Neuronal stem cell (in vitro differentiated cells): Measurements from ENCODE around the gene BCKDHB.
A peak's percentile ranks its signal among the peaks of the same experiment; 100 is the strongest.
"Not testable (repeated sequence)": the region's sequence is repeated elsewhere in the genome, so short reads cannot be mapped to it uniquely, and the experiment has no call there.

Source experiments
- DNase-seq: peaks from one replicate; pipeline ENCODE4 v3.0.0-alpha.2; 2013; ENCODE audit warnings: low spot score
- H2AFZ ChIP-seq: one replicate; pipeline ENCODE4 v1.6.1; 2013; ENCODE audit warnings: mild to moderate bottlenecking, low read length, inconsistent platforms
- H2AK5ac ChIP-seq: 2 replicates; pipeline ENCODE4 v1.6.1; 2013; ENCODE audit warnings: low read depth, mild to moderate bottlenecking, inconsistent platforms, low read length, moderate library complexity, mixed read lengths
- H2BK120ac ChIP-seq: 2 replicates; pipeline ENCODE4 v1.6.1; 2013; ENCODE audit warnings: low read depth, mild to moderate bottlenecking, inconsistent platforms, low read length, moderate library complexity, mixed read lengths
- H2BK12ac ChIP-seq: one replicate; pipeline ENCODE4 v1.6.1; 2013; ENCODE audit warnings: low read length, inconsistent platforms
- H2BK15ac ChIP-seq: 2 replicates; pipeline ENCODE4 v1.6.1; 2013; ENCODE audit warnings: mild to moderate bottlenecking, low read length, inconsistent platforms, mixed read lengths
- H2BK5ac ChIP-seq: one replicate; pipeline ENCODE4 v1.6.1; 2013; ENCODE audit warnings: inconsistent platforms, mild to moderate bottlenecking, low read length, moderate library complexity
- H3K14ac ChIP-seq: one replicate; pipeline ENCODE4 v1.6.1; 2013; ENCODE audit warnings: low read length, inconsistent platforms
- H3K18ac ChIP-seq: 2 replicates; pipeline ENCODE4 v1.6.1; 2013; ENCODE audit warnings: low read length, inconsistent platforms
- H3K23ac ChIP-seq: 2 replicates; pipeline ENCODE4 v1.6.1; 2013; ENCODE audit warnings: low read depth, mild to moderate bottlenecking, mixed read lengths, low read length, inconsistent platforms; ENCODE audit not compliant: poor library complexity
- H3K27ac ChIP-seq: replicated peaks from 3 replicates; pipeline ENCODE4 v1.5.1; 2013; ENCODE audit warnings: low read length, inconsistent platforms
- H3K27me3 ChIP-seq, 3 experiments: 2 replicates each; pipeline ENCODE4 v1.6.1; 2013; ENCODE audit warnings: low read length in 3 of 3, mild to moderate bottlenecking in 2 of 3, inconsistent platforms in 1 of 3, low read depth in 1 of 3, mixed read lengths in 1 of 3, moderate library complexity in 1 of 3; ENCODE audit not compliant: control insufficient read depth in 3 of 3, insufficient read depth in 3 of 3
- H3K36me3 ChIP-seq, 2 donors: replicated peaks in 1 of 2; 2 replicates each; pipeline ENCODE4 v1.6.1; 2013; ENCODE audit warnings: low read length in 2 of 2; ENCODE audit not compliant: control insufficient read depth in 2 of 2, insufficient read depth in 2 of 2
- H3K4ac ChIP-seq: 2 replicates; pipeline ENCODE4 v1.6.1; 2013; ENCODE audit warnings: inconsistent platforms, mild to moderate bottlenecking, low read length, moderate library complexity
- H3K4me1 ChIP-seq, 2 donors: 1 replicate in 1 of 2; 2 replicates in 1 of 2; pipeline ENCODE4 v1.6.1; 2013; ENCODE audit warnings: low read length in 2 of 2, low read depth in 1 of 2; ENCODE audit not compliant: control insufficient read depth in 2 of 2, insufficient read depth in 1 of 2
- H3K4me2 ChIP-seq: one replicate; pipeline ENCODE4 v1.6.1; 2013; ENCODE audit warnings: mild to moderate bottlenecking, low read length, inconsistent platforms; ENCODE audit not compliant: insufficient read depth, poor library complexity, severe bottlenecking
- H3K4me3 ChIP-seq, 2 donors: 2 replicates each; pipeline ENCODE4 v1.5.1; 2013; ENCODE audit warnings: low read length in 2 of 2, mild to moderate bottlenecking in 2 of 2, inconsistent platforms in 1 of 2, moderate library complexity in 1 of 2
- H3K79me1 ChIP-seq: one replicate; pipeline ENCODE4 v1.6.1; 2013; ENCODE audit warnings: low read depth, mild to moderate bottlenecking, inconsistent platforms, low read length, moderate library complexity
- H3K9ac ChIP-seq: one replicate; pipeline ENCODE4 v1.6.1; 2013; ENCODE audit warnings: mild to moderate bottlenecking, low read depth, low read length, inconsistent platforms; ENCODE audit not compliant: poor library complexity
- H3K9me3 ChIP-seq, 2 donors: replicated peaks in 1 of 2; 2 replicates each; pipeline versions ENCODE3 to v1.6.1; 2013; ENCODE audit warnings: low read length in 2 of 2, mild to moderate bottlenecking in 2 of 2, inconsistent platforms in 1 of 2, low read depth in 1 of 2, mixed read lengths in 1 of 2, moderate library complexity in 1 of 2; ENCODE audit not compliant: control insufficient read depth in 2 of 2, insufficient read depth in 1 of 2
- H4K8ac ChIP-seq: one replicate; pipeline ENCODE4 v1.6.1; 2013; ENCODE audit warnings: low read depth, mild to moderate bottlenecking, inconsistent platforms, low read length, moderate library complexity
- H4K91ac ChIP-seq: one replicate; pipeline ENCODE4 v1.6.1; 2013; ENCODE audit warnings: low read length, low read depth, mild to moderate bottlenecking, inconsistent platforms; ENCODE audit not compliant: poor library complexity
- whole genome bisulfite sequencing, 2 donors: extraction: QIAGEN DNeasy Blood & Tissue Kit; methylation state at CpG; one replicate each; pipeline ENCODE4 v1.1.7; 2013; ENCODE audit warnings: missing lambda C conversion rate in 2 of 2, mixed read lengths in 1 of 2; ENCODE audit not compliant: insufficient read length in 2 of 2, insufficient replicate concordance in 1 of 2; ENCODE audit errors: extremely low coverage in 2 of 2; 5-methylcytosine and 5-hydroxymethylcytosine counted together

BCKDHB gene

DNA sequence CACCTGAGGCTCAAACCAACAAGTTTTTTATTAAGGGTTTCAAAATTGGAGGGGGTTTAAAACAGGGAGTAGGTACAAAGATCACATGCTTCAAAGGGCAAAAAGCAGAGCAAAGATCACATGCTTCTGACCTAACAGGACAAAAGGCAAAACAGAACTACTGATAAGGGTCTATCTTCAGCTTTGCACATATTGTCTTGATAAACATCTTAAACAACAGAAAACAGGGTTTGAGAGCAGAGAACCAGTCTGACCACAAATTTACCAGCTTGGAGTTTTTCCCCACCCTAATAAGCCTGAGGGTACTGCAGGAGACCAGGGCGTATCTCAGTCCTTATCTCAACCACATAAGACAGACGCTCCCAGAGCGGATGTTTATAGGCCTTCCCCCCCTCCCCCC lies 16.1 kb downstream of the BCKDHB start:
- WGBS, 2 donors = no CpG with 5 or more reads among the region's 3 CpGs
- not testable (repeated sequence) for H3K14ac ChIP-seq

DNA sequence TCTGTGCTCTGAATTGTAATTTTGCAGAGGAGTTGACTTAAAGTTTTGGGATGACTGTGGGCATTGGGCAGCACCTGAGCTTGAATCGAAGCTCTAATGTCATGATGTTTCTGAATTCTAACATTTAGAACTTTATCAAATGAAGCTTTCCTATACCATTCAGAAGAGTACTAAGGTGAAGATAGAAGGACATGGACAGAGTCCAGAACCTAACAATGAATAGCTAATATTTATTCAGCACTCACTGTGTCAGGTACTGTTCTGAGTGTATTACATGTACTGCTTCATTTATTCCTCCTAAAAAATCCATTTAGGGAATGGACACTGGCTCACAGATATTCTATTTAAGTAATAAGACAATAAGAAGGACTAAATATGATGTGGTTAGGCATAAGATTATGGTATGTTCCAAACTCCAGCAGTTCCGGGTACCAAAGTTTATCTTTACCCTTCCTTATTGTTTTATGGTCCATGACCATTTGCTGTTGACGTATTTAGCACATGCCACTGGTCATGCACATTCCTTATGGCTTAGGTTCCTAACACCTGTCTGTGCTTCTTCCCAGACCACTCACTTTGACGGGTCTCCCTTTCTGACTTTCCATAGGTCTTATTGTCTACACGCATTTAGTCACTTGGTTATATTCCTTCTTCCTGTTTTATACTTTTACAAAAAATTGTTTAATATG lies 20.3 kb downstream of the BCKDHB start:
- Histone ChIP-seq H2BK15ac (no peak overlapping the region), H2BK12ac (no peak overlapping the region)

More for the DNA sequence above, 16.1 kb downstream of the BCKDHB start:
- H3K4me1 ChIP-seq, H4K8ac ChIP-seq, H2AFZ ChIP-seq, H2BK120ac ChIP-seq, H2BK12ac ChIP-seq, H3K4ac ChIP-seq, H4K91ac ChIP-seq, H2BK15ac ChIP-seq, H3K27ac ChIP-seq, H3K27me3 ChIP-seq, H3K4me3 ChIP-seq, H3K36me3 ChIP-seq, H3K23ac ChIP-seq, H2BK5ac ChIP-seq, H3K4me2 ChIP-seq, H3K18ac ChIP-seq, H2AK5ac ChIP-seq, DNase-seq, H3K79me1 ChIP-seq, H3K9ac ChIP-seq: not testable (repeated sequence)
- H3K9me3 ChIP-seq = peaks cover 2 to 13% of the 10 kb centered on the region in 2 donors

DNA sequence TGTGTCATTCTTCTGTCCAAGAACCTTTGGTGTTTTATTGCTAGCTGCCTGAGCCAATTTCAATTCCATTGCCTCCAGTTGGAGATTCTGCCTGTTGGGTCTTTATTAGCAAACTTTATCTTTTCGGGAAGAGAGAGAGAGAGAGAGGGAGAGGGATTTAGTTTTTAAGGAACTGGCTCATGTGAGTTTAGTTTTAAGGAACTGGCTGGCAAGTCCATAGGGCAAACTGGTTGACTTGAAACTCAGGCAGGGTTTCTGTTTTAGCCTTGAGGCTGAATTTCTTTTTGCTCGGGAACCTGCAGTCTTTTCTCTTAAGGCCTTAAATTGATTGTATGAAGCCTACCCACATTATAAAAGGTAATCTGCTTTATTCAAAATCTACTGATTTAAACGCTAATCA lies 23.0 kb downstream of the BCKDHB start:
- Histone ChIP-seq H2AK5ac (no peak overlapping the region), H3K9me3 (no peaks in the 10 kb centered on the region), H2AFZ (no peak overlapping the region), H4K8ac (no peak overlapping the region), H3K27me3 (no peaks in the 10 kb centered on the region), H3K23ac (no peak overlapping the region), H2BK5ac (no peak overlapping the region), H3K4me2 (no peak overlapping the region), H2BK12ac (no peak overlapping the region), H3K9ac (no peak overlapping the region), H3K79me1 (peaks cover 4% of the 10 kb centered on the region), H3K4ac (no peak overlapping the region), H4K91ac (no peak overlapping the region), H3K18ac (no peak overlapping the region), H3K14ac (no peak overlapping the region), H2BK120ac (no peak overlapping the region), H3K27ac (no peak overlapping the region), H2BK15ac (no peak overlapping the region), H3K4me3 (no peak overlapping the region), H3K36me3 (peaks cover 5 to 53% of the 10 kb centered on the region in 2 donors), H3K4me1 (peaks cover 0 to 2% of the 10 kb centered on the region in 2 donors)
- DNase-seq = no peak
- 78% methylated on average over 1 of the region's 3 CpGs; no CpG with 5 or more reads in 1 of the 2 donors for WGBS, 2 donors

More for the DNA sequence above, 20.3 kb downstream of the BCKDHB start:
- Histone ChIP-seq H3K9ac (no peak overlapping the region), H3K4ac (no peak overlapping the region), H3K14ac (no peak overlapping the region), H2AK5ac (no peak overlapping the region), H3K18ac (no peak overlapping the region), H2BK120ac (no peak overlapping the region), H3K4me1 (peaks cover 0 to 2% of the 10 kb centered on the region in 2 donors), H3K27ac (no peak overlapping the region), H2AFZ (no peak overlapping the region), H3K36me3 (peaks cover 5 to 38% of the 10 kb centered on the region in 2 donors), H3K27me3 (no peaks in the 10 kb centered on the region), H3K79me1 (peaks cover 4% of the 10 kb centered on the region), H3K9me3 (no peaks in the 10 kb centered on the region), H4K8ac (no peak overlapping the region), H2BK5ac (no peak overlapping the region), H3K4me2 (no peak overlapping the region), H3K4me3 (no peak overlapping the region), H4K91ac (no peak overlapping the region), H3K23ac (no peak overlapping the region)
- DNase-seq = no peak
- no CpG with 5 or more reads among the region's 5 CpGs for WGBS, 2 donors

DNA sequence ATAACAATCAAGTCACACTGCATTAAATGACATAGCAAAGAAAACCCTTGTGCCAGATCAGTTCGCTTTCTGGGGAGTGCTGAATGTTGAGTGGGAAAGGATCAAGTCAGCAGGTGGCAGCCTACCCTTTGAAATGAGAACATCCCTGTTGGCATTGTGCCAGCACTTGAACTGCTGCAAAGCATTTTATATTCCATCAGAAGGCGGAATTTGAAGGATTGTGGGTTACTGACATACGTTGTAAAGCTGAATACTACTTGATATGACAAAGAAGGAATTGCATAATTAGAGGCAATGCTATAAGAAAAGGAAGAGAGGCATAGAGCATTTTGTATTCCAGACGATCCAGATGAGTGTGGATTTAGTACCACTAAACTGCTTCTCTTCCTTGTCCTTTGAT lies 26.5 kb downstream of the BCKDHB start:
- Histone ChIP-seq H3K14ac (no peak overlapping the region), H3K79me1 (no peaks in the 10 kb centered on the region), H4K91ac (no peak overlapping the region), H3K27me3 (no peaks in the 10 kb centered on the region), H3K18ac (no peak overlapping the region), H2AFZ (no peak overlapping the region), H3K27ac (no peak overlapping the region), H2BK120ac (no peak overlapping the region), H3K4ac (no peak overlapping the region), H2BK5ac (no peak overlapping the region), H2BK12ac (no peak overlapping the region), H2AK5ac (no peak overlapping the region), H4K8ac (no peak overlapping the region), H3K9ac (no peak overlapping the region), H3K23ac (no peak overlapping the region), H3K4me2 (no peak overlapping the region), H3K9me3 (peaks cover 1 to 4% of the 10 kb centered on the region in 2 donors), H2BK15ac (no peak overlapping the region), H3K4me1 (peaks cover 0 to 2% of the 10 kb centered on the region in 2 donors), H3K36me3 (peaks cover 5 to 57% of the 10 kb centered on the region in 2 donors), H3K4me3 (no peak overlapping the region)
- WGBS, 2 donors = no CpG with 5 or more reads among the region's 4 CpGs
- peak; percentile 9 for DNase-seq
